ENCODE measurements around the gene RIGI.

DNA sequence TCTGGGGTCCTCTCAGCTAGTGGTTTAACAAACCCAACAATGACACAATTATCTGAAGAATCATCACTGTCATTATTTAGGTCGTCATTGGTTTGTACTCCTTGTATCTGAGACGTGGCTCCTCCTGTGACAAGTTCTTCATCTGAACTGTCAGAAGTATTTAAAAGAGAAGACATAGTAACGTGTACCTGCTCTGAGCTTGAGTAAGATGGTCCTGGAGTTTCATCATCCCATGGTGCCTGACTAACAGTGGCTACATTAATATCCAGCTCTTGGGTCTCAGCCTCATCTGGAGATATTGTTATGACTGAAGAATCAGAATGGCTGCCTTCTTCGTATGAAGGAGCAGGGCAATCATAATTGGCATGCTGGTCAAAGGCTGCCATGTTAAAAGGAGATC lies 17.1 kb upstream of the RIGI start:
- TF ChIP-seq, protein P1, sequence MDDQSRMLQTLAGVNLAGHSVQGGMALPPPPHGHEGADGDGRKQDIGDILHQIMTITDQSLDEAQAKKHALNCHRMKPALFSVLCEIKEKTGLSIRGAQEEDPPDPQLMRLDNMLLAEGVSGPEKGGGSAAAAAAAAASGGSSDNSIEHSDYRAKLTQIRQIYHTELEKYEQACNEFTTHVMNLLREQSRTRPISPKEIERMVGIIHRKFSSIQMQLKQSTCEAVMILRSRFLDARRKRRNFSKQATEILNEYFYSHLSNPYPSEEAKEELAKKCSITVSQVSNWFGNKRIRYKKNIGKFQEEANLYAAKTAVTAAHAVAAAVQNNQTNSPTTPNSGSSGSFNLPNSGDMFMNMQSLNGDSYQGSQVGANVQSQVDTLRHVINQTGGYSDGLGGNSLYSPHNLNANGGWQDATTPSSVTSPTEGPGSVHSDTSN (IDR thresholded peaks at IDR 0.05): no peak
- no peak for TF ChIP-seq EP300 (IDR thresholded peaks at IDR 0.05)
- TF ChIP-seq POLR2A (IDR thresholded peaks at IDR 0.05; ENCODE audit: low read length): no peak
- TF ChIP-seq EHMT2 (IDR thresholded peaks at IDR 0.05; ENCODE audit: low read depth): no peak
- TF ChIP-seq, protein P2, sequence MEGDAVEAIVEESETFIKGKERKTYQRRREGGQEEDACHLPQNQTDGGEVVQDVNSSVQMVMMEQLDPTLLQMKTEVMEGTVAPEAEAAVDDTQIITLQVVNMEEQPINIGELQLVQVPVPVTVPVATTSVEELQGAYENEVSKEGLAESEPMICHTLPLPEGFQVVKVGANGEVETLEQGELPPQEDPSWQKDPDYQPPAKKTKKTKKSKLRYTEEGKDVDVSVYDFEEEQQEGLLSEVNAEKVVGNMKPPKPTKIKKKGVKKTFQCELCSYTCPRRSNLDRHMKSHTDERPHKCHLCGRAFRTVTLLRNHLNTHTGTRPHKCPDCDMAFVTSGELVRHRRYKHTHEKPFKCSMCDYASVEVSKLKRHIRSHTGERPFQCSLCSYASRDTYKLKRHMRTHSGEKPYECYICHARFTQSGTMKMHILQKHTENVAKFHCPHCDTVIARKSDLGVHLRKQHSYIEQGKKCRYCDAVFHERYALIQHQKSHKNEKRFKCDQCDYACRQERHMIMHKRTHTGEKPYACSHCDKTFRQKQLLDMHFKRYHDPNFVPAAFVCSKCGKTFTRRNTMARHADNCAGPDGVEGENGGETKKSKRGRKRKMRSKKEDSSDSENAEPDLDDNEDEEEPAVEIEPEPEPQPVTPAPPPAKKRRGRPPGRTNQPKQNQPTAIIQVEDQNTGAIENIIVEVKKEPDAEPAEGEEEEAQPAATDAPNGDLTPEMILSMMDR (IDR thresholded peaks at IDR 0.05): no peak
- TF ChIP-seq MYC (IDR thresholded peaks at IDR 0.05; ENCODE audit: borderline replicate concordance, low read length): no peak
- TF ChIP-seq, protein P3, sequence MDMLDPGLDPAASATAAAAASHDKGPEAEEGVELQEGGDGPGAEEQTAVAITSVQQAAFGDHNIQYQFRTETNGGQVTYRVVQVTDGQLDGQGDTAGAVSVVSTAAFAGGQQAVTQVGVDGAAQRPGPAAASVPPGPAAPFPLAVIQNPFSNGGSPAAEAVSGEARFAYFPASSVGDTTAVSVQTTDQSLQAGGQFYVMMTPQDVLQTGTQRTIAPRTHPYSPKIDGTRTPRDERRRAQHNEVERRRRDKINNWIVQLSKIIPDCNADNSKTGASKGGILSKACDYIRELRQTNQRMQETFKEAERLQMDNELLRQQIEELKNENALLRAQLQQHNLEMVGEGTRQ (IDR thresholded peaks at IDR 0.05): no peak
- TF ChIP-seq NR3C1 (IDR thresholded peaks at IDR 0.05): no peak
- TF ChIP-seq CHD4 (IDR thresholded peaks at IDR 0.05; ENCODE audit: borderline replicate concordance): no peak

Data from A549 (cell line).